Stimulated activated CD4-positive, alpha-beta T cell treated with anti-CD3 and anti-CD28 coated beads, Interleukin-12 subunit alpha, Interleukin-12 subunit beta, amount 100 ng/mL, for 48 hours (primary cell): ENCODE measurements around the gene OBP2B.
"Not testable (repeated sequence)": the region's sequence is repeated elsewhere in the genome, so short reads cannot be mapped to it uniquely, and the experiment has no call there.

Experiments
- DNase-seq, 3 donors: peaks; one replicate each; pipeline ENCODE4 v3.0.0-alpha.2; 2020; ENCODE audit warnings: low read depth in 2 of 3, low spot score in 1 of 3

The OBP2B gene, protein sequence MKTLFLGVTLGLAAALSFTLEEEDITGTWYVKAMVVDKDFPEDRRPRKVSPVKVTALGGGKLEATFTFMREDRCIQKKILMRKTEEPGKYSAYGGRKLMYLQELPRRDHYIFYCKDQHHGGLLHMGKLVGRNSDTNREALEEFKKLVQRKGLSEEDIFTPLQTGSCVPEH

DNA sequence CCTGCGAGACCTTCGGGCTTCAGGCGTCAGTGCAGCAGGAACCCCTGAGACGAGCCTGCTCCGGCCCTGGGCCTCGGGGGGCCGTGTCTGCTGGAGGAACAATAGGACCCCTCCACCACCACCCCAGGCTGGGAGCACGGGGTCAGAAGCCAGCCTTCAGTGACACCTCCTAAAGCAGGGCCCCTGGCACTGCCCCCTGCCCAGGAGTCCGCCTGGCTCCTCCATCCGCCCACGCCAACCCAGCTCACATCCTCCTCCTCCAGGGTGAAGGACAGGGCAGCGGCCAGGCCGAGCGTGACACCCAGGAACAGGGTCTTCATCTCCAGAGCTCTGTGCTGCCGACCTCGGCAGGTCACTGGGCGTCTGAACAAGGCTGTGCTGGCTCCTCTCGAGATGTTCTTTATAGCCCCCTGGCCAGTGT is at the start of gene OBP2B:
Gene OBP2B, minus strand, starts transcription at position 371 of the 421 bp plus-strand sequence. Its CDS starts 51 bp downstream, at position 320.
- not testable (repeated sequence) for DNase-seq

DNA sequence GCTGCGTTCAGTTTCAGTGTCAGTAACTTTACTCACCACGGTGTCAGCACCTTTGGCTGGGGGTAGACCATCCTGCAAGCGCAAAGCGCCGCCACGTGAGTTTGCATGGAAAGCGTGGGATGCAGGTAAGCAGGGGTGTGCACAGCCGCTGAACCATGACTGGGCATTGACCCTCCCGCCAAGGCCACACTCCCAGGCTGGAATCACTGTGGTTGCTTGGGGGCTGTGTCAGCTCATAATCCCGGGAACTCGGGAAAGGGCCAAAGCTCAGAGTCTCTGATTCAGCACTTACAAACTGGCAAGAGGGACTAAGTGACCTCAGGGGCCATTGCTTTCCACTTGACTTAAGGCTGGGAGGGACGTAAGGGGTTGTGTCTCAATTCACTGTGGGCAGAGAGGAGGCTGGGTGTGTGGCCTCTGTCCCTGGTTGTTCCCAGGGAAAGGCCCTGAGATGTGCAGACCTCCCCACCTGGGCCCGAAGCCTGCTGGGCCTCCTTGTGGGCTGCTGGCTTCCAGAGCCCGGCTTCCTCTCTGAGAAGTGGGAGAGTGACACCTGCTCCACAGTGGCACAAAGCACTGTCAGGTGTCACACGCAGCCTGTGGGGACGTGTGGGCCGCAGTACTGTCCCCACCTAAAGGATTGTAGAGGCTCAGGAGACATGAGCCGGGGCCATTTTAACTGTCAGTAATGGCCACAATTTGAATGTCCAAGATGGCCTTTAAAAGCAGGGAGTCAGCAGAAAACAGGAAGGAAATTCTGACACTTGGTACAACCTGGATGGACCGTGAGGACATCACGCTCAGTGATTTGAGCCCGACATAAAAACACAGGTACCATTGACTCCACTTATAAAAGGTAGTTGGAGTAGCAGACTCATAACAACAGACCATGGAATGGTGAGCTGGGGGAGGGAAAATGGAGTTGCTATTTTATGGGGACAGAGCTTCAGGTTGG is 49.3 kb upstream of the OBP2B start:
- no peak for DNase-seq

DNA sequence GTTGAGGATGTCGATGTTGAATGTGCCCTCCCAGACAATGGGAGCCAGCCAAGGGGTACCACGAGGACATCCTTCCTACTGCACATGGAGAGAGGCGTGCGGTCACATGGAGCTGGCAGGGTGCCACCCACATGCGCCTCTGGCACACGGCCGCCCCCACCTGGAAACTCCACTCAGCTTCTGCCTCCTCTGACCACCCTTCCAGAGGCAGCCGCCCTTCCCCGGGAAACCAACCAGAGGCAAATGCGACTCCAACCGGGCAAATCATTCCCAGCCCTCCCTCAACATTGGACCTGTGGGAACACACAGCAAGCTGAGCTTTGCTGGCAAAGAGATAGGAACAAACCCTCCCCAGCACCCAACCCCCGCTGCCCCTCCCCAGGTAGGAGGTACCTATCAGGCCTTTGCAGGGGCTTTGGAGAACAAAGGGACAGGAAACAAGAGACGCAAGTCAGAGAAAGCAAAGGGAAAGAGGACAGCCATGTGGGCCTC is 48.5 kb upstream of the OBP2B start:
- DNase-seq = no peak

DNA sequence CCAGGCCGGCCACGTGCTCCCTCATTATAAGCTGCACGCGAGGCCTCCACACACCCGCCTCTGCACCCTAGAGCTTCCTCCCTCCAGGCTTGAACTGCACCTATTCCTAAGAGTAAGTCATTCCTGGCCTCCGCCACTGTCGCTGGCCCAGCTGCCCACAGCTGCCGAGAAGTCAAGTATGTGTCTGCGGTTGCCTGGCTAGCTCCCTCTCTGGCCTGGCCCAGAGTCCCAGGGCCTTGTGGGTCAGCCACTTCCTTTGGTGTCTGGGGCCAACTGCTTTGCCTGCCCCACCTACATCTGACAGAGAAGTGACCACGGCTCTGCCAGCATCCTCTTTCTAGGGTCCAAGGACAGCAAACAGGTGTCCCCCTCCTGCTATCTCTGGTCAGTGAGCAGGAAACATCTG is 47.6 kb upstream of the OBP2B start:
- DNase-seq = no peak

DNA sequence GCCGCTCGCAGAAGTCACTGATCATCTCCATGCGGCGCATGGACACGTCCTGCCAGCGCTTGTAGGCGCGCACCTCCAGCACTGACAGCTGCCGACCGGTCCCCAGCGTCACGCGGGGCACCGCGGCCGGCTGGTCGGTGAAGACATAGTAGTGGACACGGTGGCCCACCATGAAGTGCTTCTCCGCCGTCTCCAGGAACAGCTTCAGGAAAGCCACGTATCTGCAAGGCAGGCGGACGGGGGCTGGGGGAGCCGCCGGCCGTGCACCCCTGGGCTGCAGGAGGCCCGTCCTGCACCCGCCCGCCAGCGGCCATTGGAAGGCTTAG is 47.0 kb upstream of the OBP2B start:
- no peak for DNase-seq

DNA sequence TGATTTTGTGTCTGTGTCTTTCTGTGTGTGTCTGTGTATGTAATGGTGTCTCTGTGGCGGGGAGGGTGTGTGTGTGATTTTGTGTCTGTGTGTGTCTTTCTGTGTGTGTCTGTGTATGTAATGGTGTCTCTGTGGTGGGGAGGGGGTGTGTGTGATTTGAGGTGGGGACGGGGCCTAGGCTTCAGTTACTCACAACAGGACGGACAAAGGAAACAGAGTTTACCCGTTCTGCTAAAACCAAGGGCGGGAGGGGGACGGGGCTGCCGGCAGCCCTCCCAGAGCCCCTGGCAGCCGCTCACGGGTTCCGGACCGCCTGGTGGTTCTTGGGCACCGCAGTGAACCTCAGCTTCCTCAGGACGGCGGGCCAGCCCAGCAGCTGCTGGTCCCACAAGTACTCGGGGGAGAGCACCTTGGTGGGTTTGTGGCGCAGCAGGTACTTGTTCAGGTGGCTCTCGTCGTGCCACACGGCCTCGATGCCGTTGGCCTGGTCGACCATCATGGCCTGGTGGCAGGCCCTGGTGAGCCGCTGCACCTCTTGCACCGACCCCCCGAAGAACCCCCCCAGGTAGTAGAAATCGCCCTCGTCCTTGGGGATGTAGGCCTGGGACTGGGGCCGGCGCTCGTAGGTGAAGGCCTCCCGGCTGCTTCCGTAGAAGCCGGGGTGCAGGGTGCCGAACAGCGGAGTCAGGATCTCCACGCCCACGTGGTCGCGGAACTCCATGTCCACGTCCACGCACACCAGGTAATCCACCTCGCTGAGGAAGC is 46.5 kb upstream of the OBP2B start:
- DNase-seq = no peak

DNA sequence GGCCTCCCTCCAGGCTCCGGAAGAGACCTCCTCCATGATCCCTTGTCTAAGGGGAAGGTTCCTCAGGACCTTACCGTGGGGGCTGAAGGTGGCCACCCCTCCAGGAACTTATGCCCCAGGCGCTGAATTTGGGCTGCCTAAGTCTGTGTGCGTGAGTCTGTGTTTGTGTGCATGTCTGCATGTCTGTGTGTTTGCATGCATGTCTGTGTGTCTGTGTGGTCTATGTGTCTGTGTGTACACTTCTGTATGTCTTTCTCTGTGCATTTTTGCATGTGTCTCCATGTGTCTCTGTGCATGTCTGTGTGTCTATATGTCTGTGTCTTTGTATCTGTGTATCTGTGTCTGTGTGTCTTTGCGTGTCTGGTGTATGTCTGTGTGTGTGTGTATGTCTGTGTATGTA is 45.4 kb upstream of the OBP2B start:
- DNase-seq = no peak

DNA sequence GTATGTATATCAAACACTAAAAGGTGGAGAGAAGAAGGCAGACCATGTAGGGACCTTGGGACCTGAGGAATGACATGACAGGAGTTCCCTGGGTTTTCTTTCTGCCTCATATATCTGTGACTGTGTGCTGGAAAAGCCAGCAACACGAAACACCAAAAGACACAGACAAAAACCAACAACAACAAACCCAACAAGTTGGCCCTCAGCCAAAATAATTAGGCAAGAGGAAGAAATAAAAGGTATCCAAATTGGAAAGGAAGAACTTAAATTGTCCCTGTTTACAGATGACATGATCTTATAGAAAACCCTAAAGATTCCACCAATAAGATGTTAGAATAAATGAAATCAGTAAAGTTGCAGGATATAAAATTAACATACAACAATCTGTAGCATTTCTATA is 44.2 kb upstream of the OBP2B start:
- no peak for DNase-seq

DNA sequence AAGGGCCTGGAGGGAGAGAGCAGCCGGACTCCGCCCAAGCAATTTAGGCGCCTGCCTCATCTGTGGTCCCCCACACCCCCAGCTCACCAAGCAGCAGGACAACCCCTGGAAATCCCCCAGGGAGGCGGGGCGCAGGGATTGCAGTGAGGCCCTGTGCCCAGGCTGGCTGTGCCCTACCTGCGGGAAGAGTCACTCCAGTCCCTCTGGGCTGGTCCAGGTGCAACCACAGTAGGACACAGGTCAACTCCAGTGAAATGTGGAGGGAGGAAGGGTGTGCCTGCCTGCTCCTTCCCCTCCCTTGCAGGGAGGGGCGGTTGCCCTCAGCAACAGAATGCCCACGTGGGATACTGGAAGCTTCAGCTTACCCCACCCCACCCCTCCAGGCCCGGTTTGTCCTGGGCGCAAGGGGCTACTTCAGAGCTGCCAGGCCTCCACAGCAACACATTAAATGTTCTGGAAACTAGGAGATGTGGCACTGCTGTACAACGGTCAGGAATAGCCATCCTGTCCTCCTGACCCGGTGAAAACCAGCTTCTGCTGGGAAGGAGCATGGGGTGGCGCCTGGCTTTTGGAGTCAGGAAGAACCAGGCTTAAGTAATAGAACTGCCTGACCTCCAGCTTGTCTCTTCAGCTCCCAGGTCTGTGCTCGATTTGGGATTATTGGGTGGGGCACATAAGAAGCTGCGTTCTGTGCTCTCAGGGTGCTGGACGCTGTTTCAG is 43.4 kb upstream of the OBP2B start:
- DNase-seq = no peak

DNA sequence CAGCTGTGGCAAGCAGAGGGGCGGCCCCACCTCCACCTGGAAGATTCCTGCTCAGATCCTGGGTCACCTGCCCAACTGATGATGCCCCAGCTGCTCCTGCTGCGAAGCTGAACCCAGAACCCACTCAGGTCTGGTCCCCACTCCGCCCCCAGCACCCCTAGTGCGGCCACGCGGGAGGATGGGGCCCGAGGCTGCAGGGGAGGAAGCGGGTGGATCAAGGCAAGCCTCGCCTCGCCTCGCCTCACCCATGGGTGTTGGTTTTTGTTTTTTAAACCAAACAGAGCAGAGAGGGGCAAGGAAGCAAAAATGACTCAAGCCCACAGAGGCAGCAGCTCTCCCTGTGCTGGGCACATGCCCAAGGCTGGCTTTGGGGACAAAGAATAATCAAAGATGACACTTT is 42.7 kb upstream of the OBP2B start:
- DNase-seq = no peak

DNA sequence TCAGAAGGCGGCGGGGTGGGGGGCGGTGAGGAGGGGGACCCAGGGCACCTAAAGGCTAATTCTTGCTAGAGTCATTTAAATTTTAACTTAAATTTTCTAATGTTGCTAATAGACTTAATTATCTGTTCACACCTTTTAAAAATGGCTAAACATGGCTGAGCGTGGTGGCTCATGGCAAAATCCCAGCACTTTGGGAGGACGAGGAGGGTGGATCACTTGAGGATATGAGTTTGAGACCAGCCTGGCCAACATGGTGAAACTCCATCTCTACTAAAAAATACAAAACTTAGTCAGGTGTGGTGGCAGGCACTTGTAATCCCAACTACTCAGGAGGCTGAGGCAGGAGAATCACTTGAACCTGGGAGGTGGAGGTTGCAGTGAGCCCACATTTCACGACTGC is 42.2 kb upstream of the OBP2B start:
- not testable (repeated sequence) for DNase-seq

DNA sequence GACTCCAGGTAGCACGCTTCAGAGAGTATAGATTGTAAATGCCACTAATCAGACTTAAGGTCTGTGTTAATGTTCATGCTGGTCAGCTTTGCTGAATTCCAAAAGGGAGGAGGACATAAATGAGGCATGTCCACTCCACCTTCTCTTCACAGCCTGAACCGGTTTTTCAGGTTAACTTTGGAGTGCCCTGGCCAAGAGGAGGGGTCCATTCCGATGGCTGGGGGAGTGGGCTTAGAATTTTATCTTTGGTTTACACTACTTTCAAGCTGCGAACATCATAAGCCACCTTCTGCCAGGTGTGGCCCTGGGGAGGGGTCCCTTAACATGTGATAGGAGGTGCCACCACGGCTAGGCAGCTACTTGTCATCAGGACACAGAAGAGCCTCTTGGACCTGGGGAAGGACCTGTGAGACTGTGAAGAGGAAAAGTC is 41.7 kb upstream of the OBP2B start:
- DNase-seq = no peak

DNA sequence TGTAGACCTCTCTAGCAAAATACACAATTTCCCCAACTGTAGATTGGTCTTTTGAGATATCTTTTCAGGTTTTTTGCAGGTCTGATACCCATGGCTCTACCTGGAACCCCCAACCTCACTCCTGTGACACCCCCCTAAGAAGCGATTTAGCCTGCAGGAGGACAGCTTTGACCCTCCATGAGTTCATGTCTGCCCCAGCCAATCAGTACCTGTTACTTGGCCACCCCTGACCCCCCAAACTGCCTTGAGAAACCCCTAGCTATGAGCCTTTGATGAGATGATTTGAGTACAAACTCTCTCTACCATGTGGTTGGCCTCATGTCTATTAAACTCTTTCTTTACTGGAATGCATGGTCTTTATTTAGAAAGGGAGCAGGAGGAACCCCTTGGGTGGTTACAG is 40.3 kb upstream of the OBP2B start:
- no peak for DNase-seq

DNA sequence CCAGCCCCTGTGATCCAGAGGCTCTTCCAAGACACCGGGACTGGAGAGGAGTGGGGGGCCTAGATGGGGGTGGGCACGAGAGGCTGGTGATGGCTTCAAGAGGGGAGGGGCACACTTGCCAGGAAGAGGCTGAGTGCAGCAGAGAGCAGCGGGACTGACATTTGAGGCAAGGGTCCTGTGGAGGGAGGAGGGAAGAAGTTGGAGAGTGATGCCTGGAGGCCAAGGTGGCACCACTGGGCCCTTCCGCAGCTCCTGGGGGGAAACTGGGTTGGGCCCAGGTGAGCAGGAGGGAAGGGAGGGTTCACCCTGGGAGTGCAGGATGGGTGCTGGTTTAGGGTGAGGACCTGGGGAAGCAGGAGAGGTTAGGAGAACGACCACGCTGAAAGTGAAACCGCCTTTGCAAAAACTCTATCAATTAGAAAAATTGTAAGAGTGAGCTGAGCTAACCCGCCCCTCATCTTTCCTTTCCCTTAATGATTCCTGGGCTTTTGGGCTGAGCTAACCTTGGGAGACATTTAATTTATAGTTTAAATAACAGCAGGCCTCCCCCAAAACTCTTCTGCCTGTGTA is 39.8 kb upstream of the OBP2B start:
- DNase-seq = no peak

DNA sequence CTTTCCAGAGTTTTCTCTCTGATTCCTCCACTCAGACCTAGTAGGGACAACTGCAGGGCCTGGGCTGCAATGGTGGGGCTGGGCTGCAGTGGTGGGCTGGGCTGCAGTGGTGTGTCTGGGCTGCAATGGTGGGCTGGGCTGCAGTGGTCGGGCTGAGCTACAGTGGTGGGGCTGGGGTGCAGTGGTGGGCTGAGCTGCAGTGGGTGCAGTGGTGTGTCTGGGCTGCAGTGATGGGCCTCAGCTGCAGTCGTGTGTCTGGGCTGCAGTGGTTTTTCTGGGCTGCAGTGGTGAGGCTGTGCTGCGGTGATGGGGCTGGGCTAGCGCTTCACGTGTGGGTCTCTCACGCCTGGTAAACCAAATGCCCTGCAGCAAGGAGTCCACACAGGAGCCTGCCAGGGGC is 38.6 kb upstream of the OBP2B start:
- no peak for DNase-seq

DNA sequence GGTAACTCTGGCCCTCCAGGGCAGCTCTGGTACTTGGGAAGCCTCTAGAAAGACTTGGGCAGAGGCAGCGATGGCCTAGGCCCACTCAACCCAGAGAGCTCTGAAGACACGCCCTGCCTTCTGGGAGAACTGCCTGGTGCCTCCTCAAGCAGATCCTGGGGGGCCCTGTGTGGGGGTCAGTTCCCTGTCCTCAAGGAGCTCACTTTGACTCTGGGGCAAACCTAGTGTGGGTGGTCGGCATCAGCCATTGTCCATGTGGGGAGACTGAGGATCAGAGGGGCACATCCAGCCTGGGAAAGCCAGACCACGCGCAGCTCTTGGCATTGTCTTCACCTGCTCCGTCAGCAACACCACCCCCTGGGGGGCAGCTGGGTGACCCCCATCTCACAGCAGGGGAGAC is 37.9 kb upstream of the OBP2B start:
- DNase-seq = no peak

DNA sequence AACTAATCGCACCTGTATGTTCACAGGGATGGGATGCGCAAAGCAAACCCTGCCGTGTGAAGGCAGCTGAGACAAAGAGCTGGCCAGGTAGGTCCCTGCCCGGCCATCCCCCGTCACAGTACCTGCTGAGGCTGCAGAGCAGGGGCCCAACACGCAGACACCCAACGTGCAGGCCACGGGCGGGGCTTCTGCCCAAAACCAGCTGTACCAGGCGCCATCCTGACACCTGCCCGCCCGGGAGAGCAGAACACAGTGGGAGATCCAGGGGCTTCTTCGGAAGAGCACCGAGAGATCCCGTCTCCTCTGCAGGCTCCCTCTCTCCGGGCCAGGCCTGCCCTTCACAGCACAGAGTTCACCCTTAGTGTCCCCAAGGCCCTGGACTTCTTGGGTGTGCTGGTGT is 37.5 kb upstream of the OBP2B start:
- no peak for DNase-seq

DNA sequence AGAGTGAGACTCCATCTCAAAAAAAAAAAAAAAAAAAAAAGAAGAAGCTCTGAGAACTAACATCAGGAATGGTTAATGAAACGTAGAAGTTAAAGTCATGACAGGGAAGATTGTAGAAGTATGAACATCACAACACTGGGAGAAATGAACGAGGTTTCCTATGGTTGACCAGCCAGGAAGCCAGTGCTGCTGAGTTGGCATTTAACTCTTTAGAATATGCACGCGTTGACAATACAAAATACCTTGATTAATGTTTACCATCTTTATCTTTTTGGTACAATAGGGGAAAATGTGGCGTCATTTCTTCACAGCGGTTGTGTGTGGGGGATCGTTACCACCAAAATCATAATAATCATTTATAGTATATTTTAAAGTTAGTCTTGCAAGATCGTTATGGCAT is 33.9 kb upstream of the OBP2B start:
- DNase-seq = no peak

DNA sequence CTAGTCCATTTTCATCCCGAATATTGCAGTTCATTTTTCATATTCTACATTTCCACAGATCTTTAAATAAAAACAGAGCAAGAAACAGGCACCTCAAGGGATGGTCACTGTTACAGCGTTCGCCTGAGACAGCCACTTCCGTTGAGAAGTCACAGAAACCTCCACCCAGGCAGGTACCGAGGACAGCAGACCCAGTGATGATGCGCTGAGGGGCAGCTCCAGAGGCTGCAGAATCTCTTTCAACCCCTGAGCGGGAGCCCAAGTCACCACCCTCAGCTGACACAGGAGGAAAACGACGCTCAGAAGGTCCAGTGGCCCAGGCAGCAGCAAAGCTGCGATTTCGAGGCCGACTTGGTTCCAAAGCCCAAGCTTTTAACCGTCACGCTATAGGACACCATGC is 33.2 kb upstream of the OBP2B start:
- DNase-seq = no peak

DNA sequence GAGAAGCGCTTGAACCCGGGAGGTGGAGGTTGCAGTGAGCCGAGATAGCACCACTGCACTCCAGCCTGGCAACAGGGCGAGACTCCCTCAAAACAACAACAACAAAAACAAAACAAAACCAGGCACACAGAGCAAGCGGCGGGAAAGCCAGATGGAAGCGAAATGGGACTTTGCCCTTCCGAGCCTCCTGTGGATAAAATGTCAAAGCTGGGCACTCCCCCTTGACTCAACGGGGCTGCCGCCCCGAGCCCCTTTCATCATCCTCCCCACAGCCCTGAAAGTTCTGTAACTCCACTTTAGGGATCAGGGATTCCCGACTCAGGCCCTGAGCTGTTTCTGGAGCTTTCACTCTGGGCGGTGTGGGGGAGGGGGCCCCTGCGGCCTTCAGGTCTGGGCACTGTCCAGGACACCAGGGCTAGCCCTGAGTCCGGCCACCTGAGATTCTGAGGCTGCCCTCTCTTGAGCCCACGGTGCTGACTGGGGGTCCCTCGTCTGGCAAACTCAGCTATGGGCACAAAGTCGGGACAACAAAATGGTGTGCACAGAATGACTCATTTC is 30.6 kb upstream of the OBP2B start:
- no peak for DNase-seq
